ENCODE data around the gene EFNA5. TPM values are rescaled to one million over a fixed set of nuclear protein-coding genes. Genes with fewer than 3 reads are reported as not detected.

The EFNA5 gene
- total and polyA plus RNA-seq, 2 of the 13 experiments (the other 11 are each of a cell fraction or from before 2014, with no cell fraction given) = not detected

DNA sequence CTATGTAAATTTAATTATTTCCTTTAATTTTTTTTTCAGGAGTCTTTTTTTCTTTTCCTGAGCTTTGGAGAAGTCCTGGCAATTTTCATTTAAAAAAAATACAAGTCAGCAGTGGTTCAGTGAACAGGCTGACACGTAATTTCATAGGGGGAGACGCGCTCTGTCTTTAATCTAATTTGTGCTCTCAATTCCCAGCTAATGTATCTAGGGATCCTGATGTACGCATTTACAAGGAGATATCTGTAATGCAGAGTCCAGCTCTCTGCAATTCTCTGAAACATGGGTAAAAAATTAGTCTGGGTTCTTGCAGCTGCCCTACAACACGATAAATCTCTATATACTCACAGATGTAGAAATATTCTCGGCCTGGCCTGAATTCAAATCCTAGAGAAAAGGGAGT is 243.9 kb downstream of the EFNA5 start:
- ChIA-PET POLR2A (no interaction called here), CTCF (ENCODE audit: low intra/inter-chr PET ratio, low total read pairs) (no interaction called here)
- intact Hi-C loops (cut with micrococcal nuclease; ENCODE audit: unreplicated experiment) = no loop called here
- WGBS (ENCODE audit: low lambda C conversion rate) = 51% methylated on average over 6 of the region's 6 CpGs
- ATAC-seq = no peak
- Histone ChIP-seq H3K4me2 (ENCODE audit: low read depth, low read length) (no peak overlapping the region), H3K27me3 (ENCODE audit: control insufficient read depth in 1 of 2, insufficient read depth in 2 of 2, low read length in 2 of 2) (no peaks in the 10 kb centered on the region), H3K9ac (ENCODE audit: insufficient read depth, low read depth, low read length) (no peak overlapping the region), H2AFZ (ENCODE audit: low read length) (no peak overlapping the region), H3K4me3 (replicated peaks in 1 of 3; ENCODE audit: insufficient read depth in 1 of 3, low read depth in 2 of 3, low read length in 3 of 3) (no peak overlapping the region), H3K79me2 (ENCODE audit: insufficient read depth, low read length) (no peaks in the 10 kb centered on the region), H3K27ac (ENCODE audit: extremely low read length, insufficient read depth, low read length) (no peak overlapping the region), H3K36me3 (replicated peaks in 1 of 2; ENCODE audit: control insufficient read depth in 1 of 2, insufficient read depth in 2 of 2, low read length in 2 of 2) (no peaks in the 10 kb centered on the region), H3K9me3 (ENCODE audit: low read length) (no peaks in the 10 kb centered on the region), H3K4me1 (ENCODE audit: insufficient read depth, low read length) (no peaks in the 10 kb centered on the region), H4K20me1 (ENCODE audit: insufficient read depth, low read length) (no peaks in the 10 kb centered on the region)
- no peak for TF ChIP-seq ZNF609 (CRISPR knock-in tag; IDR thresholded peaks at IDR 0.05; ENCODE audit: borderline replicate concordance)
- TF ChIP-seq STAT5B (CRISPR knock-in tag; IDR thresholded peaks at IDR 0.05) = no peak
- no peak for TF ChIP-seq DMTF1 (CRISPR knock-in tag; IDR thresholded peaks at IDR 0.05)
- no peak for TF ChIP-seq CEBPG (CRISPR knock-in tag; IDR thresholded peaks at IDR 0.05)
- TF ChIP-seq, protein P1, sequence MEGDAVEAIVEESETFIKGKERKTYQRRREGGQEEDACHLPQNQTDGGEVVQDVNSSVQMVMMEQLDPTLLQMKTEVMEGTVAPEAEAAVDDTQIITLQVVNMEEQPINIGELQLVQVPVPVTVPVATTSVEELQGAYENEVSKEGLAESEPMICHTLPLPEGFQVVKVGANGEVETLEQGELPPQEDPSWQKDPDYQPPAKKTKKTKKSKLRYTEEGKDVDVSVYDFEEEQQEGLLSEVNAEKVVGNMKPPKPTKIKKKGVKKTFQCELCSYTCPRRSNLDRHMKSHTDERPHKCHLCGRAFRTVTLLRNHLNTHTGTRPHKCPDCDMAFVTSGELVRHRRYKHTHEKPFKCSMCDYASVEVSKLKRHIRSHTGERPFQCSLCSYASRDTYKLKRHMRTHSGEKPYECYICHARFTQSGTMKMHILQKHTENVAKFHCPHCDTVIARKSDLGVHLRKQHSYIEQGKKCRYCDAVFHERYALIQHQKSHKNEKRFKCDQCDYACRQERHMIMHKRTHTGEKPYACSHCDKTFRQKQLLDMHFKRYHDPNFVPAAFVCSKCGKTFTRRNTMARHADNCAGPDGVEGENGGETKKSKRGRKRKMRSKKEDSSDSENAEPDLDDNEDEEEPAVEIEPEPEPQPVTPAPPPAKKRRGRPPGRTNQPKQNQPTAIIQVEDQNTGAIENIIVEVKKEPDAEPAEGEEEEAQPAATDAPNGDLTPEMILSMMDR (CRISPR knock-in tag; IDR thresholded peaks at IDR 0.05) = no peak
- TF ChIP-seq HOXA9 (CRISPR knock-in tag; IDR thresholded peaks at IDR 0.05; ENCODE audit: borderline replicate concordance) = no peak
- TF ChIP-seq ZNF878 (CRISPR knock-in tag; IDR thresholded peaks at IDR 0.05) = no peak
- BruUV-seq (replicated peaks) = no TSS peak
- in situ Hi-C loops (cut with HindIII; ENCODE audit: extremely low pct_ligation_motif_present, low pct_unique_long_range_greater_than_20kb) = no loop called here
- no peak for FAIRE-seq
- no peak for DNase-seq (ENCODE audit: low spot score)

All from HepG2 (cell line).